DMS79 (cell line): ENCODE results near the gene FAT2.

Source experiments
- DNase-seq: peaks from one replicate; lab custom pipeline; 2025; lab: John Stamatoyannopoulos, UW

The FAT2 gene

GRCh38 chr5:151555760-151556576 is 35.2 kb downstream of the FAT2 start:
- no peak for DNase-seq

- no peak for DNase-seq
Observed at GRCh38 chr5:151553695-151554094, 37.4 kb downstream of the FAT2 start.

GRCh38 chr5:151553130-151553670 is 37.9 kb downstream of the FAT2 start:
- DNase-seq: no peak

- DNase-seq: no peak
Observed at GRCh38 chr5:151551985-151552384, 39.1 kb downstream of the FAT2 start.

GRCh38 chr5:151550146-151550545 is 41.0 kb downstream of the FAT2 start:
- DNase-seq: no peak

- DNase-seq: no peak
Observed at GRCh38 chr5:151549713-151550112, 41.4 kb downstream of the FAT2 start.

GRCh38 chr5:151547364-151547763 is 43.8 kb downstream of the FAT2 start:
- DNase-seq: no peak

GRCh38 chr5:151541571-151541970 is 49.6 kb downstream of the FAT2 start:
- no peak for DNase-seq
